IPS DF 4.7 (cell line): ENCODE data around the gene RNU6-1.

Source experiments
- DNase-seq: peaks from one replicate; pipeline ENCODE4 v3.0.0-alpha.2; 2013; ENCODE audit warnings: low spot score; ENCODE audit errors: extremely low read depth

The RNU6-1 gene

GRCh38 chr15:67839929-67840748 is at the start of gene RNU6-1:
RNU6-1 (minus strand) TSS chr15:67840045.
- no peak for DNase-seq

GRCh38 chr15:67887776-67888175 is 47.9 kb upstream of the RNU6-1 start:
- no peak for DNase-seq

- no peak for DNase-seq
Measured at GRCh38 chr15:67885861-67886260, 46.0 kb upstream of the RNU6-1 start.

GRCh38 chr15:67885175-67885523 is 45.3 kb upstream of the RNU6-1 start:
- DNase-seq: no peak

- no peak for DNase-seq
Measured at GRCh38 chr15:67884514-67885174, 44.8 kb upstream of the RNU6-1 start.

GRCh38 chr15:67884009-67884408 is 44.2 kb upstream of the RNU6-1 start:
- DNase-seq: no peak

- DNase-seq: no peak
Measured at GRCh38 chr15:67883234-67883773, 43.5 kb upstream of the RNU6-1 start.

GRCh38 chr15:67882487-67883233 is 42.8 kb upstream of the RNU6-1 start:
- no peak for DNase-seq

- DNase-seq: no peak
Measured at GRCh38 chr15:67880651-67881182, 40.9 kb upstream of the RNU6-1 start.

GRCh38 chr15:67879440-67880129 is 39.7 kb upstream of the RNU6-1 start:
- no peak for DNase-seq

- no peak for DNase-seq
Measured at GRCh38 chr15:67878712-67879206, 38.9 kb upstream of the RNU6-1 start.

- DNase-seq: no peak
Measured at GRCh38 chr15:67873777-67874176, 33.9 kb upstream of the RNU6-1 start.

- DNase-seq: no peak
Measured at GRCh38 chr15:67870868-67871408, 31.1 kb upstream of the RNU6-1 start.

GRCh38 chr15:67869701-67870100 is 29.9 kb upstream of the RNU6-1 start:
- no peak for DNase-seq

GRCh38 chr15:67865766-67866165 is 25.9 kb upstream of the RNU6-1 start:
- DNase-seq: no peak

- DNase-seq: no peak
Measured at GRCh38 chr15:67865331-67865730, 25.5 kb upstream of the RNU6-1 start.

GRCh38 chr15:67863442-67863987 is 23.7 kb upstream of the RNU6-1 start:
- DNase-seq: no peak

- DNase-seq: no peak
Measured at GRCh38 chr15:67862750-67863441, 23.1 kb upstream of the RNU6-1 start.

GRCh38 chr15:67861983-67862382 is 22.1 kb upstream of the RNU6-1 start:
- no peak for DNase-seq
